ENCODE measurements around the gene NYAP2. TPM values are rescaled to one million over a fixed set of nuclear protein-coding genes. Genes with fewer than 3 reads are reported as not detected.

The NYAP2 gene
- not detected in 2 replicates for total RNA-seq (2014; rRNA removed; shearing (Covaris generic); ENCODE audit: low replicate concordance)

DNA sequence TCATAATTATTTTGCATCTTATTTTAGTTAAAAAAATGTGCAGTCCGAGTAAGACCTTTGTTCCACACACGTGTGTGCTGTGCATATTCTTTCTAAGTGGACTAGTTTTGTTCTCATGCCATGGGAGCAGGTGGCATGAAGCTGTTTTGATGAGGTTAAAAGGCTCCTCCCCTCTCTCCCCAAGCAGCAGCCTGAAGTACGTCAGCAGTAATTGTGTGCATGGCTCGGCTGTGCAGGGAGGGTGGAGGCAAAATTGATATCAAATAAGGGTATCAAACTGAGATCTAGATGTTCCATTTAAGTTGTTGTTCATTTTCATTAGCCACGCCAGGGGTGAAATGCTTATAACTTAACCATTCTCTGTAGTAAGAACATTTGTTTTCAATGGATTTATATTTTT is at the start of gene NYAP2:
TSS of gene NYAP2 (plus strand) at position 207 of the 400 bp plus-strand sequence. CDS start 9,171 bp downstream, outside the sequence.
- DNase-seq (ENCODE audit: low read depth): no peak
- in situ Hi-C loops (cut with HindIII; ENCODE audit: low pct_unique_long_range_greater_than_20kb, low sequenced_read_pairs): no loop called here

DNA sequence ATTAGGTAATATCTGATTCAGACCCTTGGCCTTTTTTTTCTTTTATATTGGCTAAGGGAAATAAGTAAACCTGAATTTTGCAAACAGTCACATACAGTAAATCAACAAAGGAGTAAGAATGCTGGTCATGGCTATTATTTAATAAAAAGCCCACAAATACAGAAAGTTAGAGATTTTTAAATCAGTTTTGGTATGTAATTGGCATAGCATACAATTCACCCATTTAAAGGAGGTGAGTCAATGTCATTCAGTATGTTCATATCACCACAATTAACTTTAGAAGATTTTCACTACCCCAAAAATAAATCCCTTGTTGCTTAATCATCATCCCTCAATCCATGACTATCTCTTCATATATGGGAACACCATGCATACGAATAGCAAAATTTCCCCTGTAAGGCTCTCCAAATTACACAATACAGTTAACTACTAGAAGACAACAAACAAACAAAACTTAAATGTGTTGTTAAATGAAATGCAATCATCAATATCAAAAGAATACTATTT is 45.9 kb upstream of the NYAP2 start:
- in situ Hi-C loops (cut with HindIII; ENCODE audit: low pct_unique_long_range_greater_than_20kb, low sequenced_read_pairs): no loop called here
- no peak for DNase-seq (ENCODE audit: low read depth)

DNA sequence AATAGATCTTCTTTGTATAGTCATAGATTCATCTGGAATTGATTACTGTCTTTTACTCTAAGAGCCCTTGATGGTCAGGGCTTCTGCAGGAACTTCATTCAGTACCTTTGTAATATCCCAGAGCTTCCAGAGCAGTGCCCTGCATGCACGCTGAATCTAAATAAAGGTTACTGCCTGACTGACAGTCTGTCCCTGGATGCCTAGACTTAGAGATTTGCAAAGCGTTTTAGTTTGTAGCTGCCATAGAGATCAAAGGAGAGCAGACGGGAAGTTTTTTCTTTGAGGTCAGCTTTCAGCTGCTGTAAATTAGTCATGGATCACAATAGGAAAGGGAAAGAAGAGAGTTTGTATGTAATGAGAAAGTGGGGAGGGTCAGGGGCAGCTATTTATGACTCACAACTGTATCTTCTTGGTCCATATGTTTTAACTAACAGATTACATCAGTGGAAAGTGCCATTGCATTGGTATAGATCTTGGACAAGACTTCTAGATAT is 45.2 kb upstream of the NYAP2 start:
- DNase-seq (ENCODE audit: low read depth): no peak
- in situ Hi-C loops (cut with HindIII; ENCODE audit: low pct_unique_long_range_greater_than_20kb, low sequenced_read_pairs): no loop called here

DNA sequence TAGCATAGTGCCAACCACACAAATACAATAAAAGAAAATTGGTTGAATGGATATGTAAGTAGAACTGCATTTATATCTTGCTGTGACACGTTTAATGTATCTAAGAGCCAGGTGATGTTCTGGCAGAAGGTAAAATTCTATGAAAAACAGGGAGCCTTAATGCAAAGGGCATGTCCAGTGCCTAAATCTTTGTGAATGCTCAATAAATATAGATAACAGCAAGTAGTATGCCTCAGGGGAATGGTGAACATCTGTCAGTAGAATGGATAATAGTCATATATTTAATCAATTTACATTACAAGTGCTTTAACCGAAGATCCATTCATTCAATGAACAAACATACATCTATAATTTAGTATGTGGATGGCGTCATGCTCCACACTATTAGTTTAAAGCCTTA is 43.7 kb upstream of the NYAP2 start:
- in situ Hi-C loops (cut with HindIII; ENCODE audit: low pct_unique_long_range_greater_than_20kb, low sequenced_read_pairs): no loop called here
- DNase-seq (ENCODE audit: low read depth): no peak

DNA sequence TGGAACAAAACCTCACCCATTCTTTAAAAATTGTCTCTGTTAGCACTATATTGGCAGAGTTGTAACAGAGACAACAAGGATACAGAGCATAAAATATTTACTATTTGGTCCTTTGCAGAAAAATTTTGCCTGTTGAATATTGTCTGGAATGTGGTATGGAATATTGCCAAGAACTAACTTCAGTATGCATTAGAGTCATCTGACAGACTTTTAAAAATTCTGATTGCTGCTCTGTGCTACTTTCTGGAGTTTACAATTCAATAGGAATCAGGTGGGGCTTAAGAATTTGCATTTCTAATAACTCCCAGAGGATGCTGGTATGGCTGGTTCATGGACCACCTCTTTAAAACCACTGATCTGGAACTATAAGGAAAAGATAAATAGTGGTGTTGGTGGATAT is 32.8 kb upstream of the NYAP2 start:
- DNase-seq (ENCODE audit: low read depth): no peak
- in situ Hi-C loops (cut with HindIII; ENCODE audit: low pct_unique_long_range_greater_than_20kb, low sequenced_read_pairs): no loop called here

DNA sequence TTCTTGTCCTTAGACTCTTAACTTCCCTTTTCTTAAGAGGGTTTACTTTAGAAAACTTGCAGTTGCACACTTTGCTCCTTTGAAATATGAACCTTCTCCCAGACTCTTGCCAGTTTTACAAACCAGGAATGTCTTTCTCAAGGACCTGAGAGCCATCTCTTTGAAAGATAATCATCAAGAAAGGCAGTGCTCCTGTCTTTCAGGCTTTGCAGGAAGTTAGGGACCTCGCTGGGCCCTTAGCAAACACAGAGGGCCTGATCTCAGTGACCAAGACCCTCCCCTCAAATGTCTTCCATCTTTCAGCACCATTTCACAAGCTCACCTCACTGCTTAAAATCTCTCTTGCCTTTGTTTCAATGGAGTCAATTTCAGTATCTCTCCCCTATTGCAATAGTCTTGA is 32.0 kb upstream of the NYAP2 start:
- no peak for DNase-seq (ENCODE audit: low read depth)
- in situ Hi-C loops (cut with HindIII; ENCODE audit: low pct_unique_long_range_greater_than_20kb, low sequenced_read_pairs): no loop called here

DNA sequence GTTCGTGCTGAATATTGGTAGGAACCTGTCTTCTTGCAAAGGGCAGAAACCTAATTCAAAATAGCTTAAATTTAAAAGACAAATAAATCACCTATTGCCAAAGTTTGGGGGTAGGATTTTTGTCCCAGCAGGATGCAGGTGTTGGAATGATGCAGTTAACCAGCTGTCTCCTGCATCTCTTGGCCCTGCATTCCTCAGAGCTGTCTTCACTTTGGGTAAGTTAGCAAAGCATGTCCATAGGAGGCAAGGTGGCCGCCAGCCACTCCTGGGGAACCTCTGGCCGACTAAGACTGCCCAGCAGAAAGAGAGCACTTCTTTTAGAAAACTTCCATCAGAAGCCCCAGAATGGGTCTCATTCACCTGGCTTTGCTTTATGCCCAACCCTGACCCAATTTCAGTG is 20.5 kb upstream of the NYAP2 start:
- DNase-seq (ENCODE audit: low read depth): no peak
- in situ Hi-C loops (cut with HindIII; ENCODE audit: low pct_unique_long_range_greater_than_20kb, low sequenced_read_pairs): no loop called here

DNA sequence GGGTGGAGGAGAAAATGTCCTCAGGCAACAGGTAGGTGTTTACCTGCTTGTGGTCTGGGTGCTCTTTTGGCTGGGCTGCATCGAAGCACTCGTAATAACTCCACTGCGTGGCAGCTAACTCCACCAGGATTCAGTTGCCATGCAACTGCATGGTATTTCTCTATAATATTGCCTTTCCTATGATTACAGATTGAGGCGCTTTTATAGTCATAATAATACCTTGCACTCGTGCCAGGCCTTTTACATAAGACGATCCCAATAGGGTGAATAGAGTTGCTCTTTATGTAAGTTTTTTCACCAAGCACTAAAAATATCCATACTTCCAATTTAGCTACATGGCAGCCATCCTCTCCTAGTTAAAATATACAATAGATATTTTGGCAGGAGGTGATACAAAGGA is 19.7 kb upstream of the NYAP2 start:
- DNase-seq (ENCODE audit: low read depth): no peak
- in situ Hi-C loops (cut with HindIII; ENCODE audit: low pct_unique_long_range_greater_than_20kb, low sequenced_read_pairs): no loop called here

DNA sequence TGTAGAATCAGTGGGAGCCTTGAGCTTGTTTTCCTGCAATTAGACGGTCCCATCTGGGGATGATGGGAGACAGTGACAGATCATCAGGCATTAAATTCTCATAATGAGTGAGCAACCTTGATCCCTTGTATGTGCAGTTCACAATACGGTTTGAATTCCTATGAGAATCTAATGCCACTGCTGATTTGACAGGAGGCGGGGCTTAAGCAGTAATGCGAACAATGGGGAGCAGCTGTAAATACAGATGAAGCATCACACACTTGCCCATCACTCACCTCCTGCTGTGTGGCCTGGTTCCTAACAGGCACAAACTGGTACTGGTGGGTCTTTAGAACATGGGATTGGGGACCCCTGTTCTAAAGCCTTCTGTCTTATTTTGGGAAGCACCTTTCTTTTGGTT is 17.9 kb upstream of the NYAP2 start:
- no peak for DNase-seq (ENCODE audit: low read depth)
- in situ Hi-C loops (cut with HindIII; ENCODE audit: low pct_unique_long_range_greater_than_20kb, low sequenced_read_pairs): no loop called here

DNA sequence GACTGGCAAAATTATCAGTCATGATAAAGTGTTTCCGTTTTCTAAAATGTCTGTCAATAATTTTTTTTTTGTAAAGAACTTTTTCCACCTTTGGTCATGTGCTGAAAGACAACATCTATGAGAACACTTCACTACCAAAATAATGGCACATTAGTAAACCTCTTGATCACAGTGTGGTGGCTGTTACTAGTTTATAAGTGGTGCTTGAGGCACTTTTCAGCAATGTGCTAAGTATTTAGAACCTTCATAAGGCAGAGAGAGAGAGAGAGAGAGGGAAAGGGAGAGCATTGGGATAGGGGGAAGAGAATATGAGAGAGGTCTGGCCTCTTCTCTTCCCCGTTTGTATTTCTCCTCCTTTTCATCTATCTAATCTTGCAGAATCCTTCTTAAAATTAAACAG is 1.1 kb upstream of the NYAP2 start:
- in situ Hi-C loops (cut with HindIII; ENCODE audit: low pct_unique_long_range_greater_than_20kb, low sequenced_read_pairs): no loop called here
- no peak for DNase-seq (ENCODE audit: low read depth)

DNA sequence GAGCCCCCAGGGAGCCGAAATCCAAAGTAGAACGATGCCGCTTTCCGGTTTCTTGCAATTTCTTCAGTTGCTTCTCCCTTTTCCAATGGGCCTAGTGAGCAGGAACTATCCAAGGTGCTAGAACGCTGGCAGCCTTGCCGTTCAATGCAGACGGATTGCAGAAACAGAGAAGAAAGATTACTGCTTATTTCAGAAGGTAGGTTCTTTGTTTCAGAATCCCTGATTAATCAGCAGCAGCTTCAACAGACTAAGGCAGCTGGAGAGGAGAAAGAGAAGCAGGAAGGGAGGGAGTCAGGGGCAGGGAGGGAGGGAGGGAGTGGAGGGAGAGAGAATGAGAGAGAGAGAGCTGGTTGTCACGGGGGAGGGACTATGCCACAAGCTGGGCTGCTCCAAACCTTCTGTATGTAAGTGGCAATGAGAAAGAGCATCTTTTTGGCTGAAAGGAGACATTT is 576 bp downstream of the NYAP2 start:
- peak; percentile 26 for DNase-seq (ENCODE audit: low read depth)
- in situ Hi-C loops (cut with HindIII; ENCODE audit: low pct_unique_long_range_greater_than_20kb, low sequenced_read_pairs): no loop called here

DNA sequence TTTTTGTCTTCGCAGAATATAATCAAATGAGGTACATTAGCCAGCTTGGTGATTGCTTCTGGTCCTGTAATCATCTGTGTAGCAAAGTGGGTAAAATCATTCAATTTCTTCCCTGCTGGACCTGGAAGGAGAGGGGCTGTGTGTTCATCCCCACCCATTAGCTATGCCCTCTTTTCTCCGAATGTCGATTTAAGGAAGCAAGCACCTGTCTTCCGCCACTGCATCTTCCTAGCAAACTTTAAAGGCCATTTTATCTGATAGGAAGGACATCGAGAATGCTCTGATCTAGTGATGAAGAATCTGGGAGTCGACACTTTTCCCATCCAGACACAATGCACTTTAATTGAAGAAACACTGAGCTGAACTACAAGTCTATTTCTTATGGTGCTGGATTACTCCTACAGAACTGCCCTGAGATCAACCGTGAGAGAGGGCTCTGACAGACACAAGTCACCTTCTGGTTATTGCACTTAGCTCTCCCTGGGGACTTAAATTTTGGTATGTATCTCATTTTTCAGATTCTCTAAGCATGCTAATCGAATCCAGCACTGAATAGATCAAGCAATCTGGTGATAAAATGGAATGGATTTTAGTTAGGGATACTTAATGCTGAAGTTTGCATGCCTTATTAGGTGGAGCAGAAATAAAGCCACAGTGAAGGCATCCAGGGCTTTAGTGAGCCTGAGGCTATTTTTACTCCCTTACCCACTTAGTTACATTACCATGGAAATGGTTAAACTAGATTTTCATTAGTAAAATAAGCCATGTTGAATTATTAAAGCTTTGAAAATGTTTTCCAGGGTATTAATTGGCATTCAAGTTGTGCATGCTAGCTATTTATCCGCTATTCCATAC is 1.3 kb downstream of the NYAP2 start:
- in situ Hi-C loops (cut with HindIII; ENCODE audit: low pct_unique_long_range_greater_than_20kb, low sequenced_read_pairs): no loop called here
- DNase-seq (ENCODE audit: low read depth): no peak

DNA sequence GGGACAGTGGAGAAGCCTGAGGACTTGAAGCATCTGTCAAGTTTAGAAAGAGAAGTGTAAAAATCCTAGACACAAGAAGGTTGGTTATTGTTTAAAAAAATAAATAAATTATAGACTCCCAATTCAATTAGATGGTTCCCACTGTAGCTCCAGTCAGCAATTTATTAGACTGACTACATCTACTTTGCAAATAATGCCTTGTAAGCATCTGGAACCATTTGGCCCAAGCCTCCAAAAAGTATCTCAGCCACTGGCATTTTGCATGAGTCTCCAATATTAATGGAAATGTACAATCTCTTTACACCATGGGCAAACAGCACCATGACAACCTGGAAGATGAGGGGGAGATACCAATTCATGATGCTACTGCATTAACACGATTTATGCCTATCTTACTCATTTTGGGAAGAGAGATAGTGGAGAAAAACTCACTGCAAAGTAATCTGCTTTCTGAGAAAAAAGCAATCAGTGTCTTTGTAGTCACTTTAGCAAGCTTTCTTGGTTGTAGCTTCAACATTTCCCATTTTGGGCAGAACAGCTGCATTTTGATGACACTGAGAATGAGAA is 2.8 kb downstream of the NYAP2 start:
- in situ Hi-C loops (cut with HindIII; ENCODE audit: low pct_unique_long_range_greater_than_20kb, low sequenced_read_pairs): no loop called here

DNA sequence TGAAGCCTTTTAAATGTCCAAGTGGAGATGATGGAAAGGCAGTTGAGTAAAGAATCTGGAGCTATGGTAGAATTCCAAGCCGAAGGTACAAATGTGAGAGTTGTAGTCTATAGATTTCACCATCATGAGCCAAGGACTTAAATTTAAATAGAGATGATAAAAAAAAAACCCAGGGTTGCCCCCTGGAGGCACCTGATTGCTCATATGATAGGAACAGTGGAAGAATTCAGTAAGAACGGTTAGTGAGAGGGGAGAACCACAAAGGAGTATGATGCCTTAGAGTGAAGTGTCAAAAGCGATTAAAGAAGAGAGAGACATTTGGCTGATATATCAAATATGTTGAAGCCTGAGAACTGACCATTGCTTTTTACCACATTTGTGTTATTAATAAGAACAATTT is 11.9 kb downstream of the NYAP2 start:
- no peak for DNase-seq (ENCODE audit: low read depth)
- in situ Hi-C loops (cut with HindIII; ENCODE audit: low pct_unique_long_range_greater_than_20kb, low sequenced_read_pairs): no loop called here

More for the DNA sequence above, 2.8 kb downstream of the NYAP2 start:
- no peak for DNase-seq (ENCODE audit: low read depth)

DNA sequence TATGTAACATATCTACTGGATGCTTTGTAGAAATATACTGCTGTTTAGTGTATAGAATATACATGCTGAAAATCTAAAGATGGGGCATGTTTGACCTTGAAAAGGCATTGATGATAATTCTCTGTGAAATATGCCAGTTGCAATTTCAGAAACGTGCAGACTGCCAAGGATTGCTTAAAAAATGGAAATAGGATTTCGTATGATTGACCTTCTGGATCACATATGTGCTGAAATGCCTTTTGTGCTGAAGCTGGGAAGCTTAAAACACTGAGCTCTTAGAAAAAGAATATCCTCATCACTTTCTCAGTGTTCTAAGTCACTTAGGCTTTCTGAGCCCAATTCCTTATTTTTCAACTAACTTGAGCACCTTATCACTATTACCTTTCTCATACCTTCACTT is 14.3 kb downstream of the NYAP2 start:
- DNase-seq (ENCODE audit: low read depth): no peak
- in situ Hi-C loops (cut with HindIII; ENCODE audit: low pct_unique_long_range_greater_than_20kb, low sequenced_read_pairs): no loop called here

DNA sequence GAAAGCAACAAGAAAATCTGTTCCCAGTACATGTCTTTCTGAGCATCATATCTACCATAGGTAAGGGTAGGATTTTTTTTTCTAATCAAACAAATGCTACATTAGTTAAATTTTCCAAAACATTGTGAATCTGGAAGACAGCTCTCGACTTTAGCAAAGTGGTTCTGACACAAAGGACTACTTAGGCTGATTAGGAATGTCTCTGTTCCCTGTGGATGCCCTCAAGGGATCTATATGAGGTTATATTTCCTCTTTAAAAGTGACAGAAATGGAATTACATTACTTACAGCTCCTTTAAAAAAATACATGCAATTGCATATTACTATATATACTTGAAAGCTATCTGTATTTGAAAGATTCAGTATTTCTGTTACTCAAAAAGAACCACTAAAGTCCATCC is 15.4 kb downstream of the NYAP2 start:
- DNase-seq (ENCODE audit: low read depth): no peak
- in situ Hi-C loops (cut with HindIII; ENCODE audit: low pct_unique_long_range_greater_than_20kb, low sequenced_read_pairs): no loop called here

DNA sequence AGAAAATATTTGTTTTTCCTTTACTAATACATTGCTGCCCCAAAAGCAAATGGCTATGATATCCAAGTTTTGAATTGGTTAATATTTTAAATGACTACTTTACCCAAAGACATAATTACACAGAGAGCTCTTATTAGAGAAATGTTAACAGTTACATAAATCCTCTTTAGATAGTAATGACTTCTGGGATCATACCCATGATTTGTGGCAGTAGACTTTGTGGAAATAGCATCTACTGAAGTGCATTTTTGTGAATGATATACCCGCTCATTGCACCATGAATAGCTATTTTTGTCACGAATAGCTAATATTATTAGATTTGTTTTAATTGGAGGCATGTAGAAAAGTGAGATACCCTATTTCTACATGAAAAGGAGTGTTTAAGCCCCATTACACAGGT is 15.8 kb downstream of the NYAP2 start:
- in situ Hi-C loops (cut with HindIII; ENCODE audit: low pct_unique_long_range_greater_than_20kb, low sequenced_read_pairs): no loop called here
- DNase-seq (ENCODE audit: low read depth): no peak

DNA sequence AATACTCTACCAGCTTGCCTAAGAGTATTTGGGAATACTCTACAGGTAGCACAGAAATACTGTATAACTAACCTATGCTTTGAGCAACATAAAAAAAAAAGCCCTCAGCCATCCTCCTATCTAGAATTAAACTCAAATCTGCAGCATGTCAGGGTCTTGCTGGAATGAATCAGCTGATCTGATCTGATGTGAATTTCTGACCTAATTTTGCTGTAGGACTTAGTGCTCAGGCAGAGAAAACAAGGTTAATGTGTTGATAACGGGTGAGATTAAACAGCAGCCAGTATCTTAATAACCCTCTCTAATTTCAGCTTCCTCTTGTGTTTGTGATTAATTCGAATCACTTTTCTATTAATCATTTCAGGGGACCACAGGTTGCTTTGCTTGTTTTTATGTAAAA is 16.3 kb downstream of the NYAP2 start:
- in situ Hi-C loops (cut with HindIII; ENCODE audit: low pct_unique_long_range_greater_than_20kb, low sequenced_read_pairs): no loop called here
- no peak for DNase-seq (ENCODE audit: low read depth)

DNA sequence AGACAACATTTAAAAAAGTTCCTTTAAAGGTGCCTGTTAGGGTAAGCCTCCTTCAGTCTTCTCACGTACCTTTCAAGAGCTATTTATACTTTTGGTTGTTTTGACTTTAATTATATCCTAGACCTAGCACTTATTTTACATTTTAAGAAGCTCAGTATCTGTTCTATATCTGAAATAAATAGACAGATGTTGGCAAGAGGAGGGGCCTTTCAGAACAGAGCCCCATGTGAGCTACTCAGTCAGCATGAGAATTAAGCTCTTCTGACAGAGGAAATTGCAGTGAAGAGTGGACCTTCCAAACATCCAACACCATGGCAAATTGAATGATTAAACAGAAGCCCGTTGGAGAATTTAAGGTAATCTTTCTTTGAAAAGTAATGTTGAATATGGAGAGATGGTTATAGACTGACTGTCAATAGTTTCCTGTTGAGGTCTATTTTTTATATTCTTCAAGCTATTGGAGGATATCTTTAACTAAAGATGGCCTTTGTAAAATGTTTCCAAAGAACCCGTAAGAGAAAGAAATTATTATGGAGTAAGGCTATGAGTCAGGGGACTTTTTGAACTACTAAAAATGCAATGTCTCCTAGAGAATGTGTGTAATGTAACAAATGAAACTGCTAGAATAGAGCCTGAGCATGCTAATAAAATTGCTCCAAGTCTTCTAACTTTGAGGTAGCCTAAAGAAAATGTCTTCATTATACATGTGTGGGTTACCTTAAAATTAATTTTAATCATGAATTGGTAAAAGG is 17.3 kb downstream of the NYAP2 start:
- in situ Hi-C loops (cut with HindIII; ENCODE audit: low pct_unique_long_range_greater_than_20kb, low sequenced_read_pairs): no loop called here
- DNase-seq (ENCODE audit: low read depth): no peak
